H1 (cell line): Measurements from ENCODE around the gene SDSL. TPM values are rescaled to one million over a fixed set of nuclear protein-coding genes. Genes with fewer than 3 reads are reported as not detected.

ENCODE experiments used
- CTCF ChIA-PET: fragments of 300-600 bp; sonication (Branson Sonifier 250); formaldehyde crosslinking; loops from one replicate; lab custom pipeline; 2021; ENCODE audit not compliant: partially characterized antibody; lab: Charles Lee
- POLR2A ChIA-PET: fragments of 300-600 bp; sonication (Branson Sonifier 250); formaldehyde crosslinking; loops from one replicate; lab custom pipeline; 2021; ENCODE audit warnings: inconsistent platforms; ENCODE audit not compliant: partially characterized antibody; lab: Charles Lee
- DNase-seq, 2 experiments: peaks; one replicate each; pipeline versions ENCODE4 v3.0.0 to v3.0.0-alpha.2; 2010 to 2022; ENCODE audit warnings: low spot score in 2 of 2, low read depth in 1 of 2, mixed read lengths in 1 of 2
- FAIRE-seq: peaks from 2 replicates; lab custom pipeline; 2011; peaks lifted over from hg19 to GRCh38; lab: Jason Lieb, UNC
- H2AFZ ChIP-seq: 2 replicates; pipeline ENCODE4 v1.8.1; 2012; ENCODE audit warnings: low read length, inconsistent platforms
- H2AK5ac ChIP-seq: 2 replicates; pipeline ENCODE4 v1.6.1; 2013; ENCODE audit warnings: low read depth, low read length
- H2BK120ac ChIP-seq: replicated peaks from 2 replicates; pipeline ENCODE3; 2013; ENCODE audit warnings: low read depth, low read length, inconsistent platforms
- H2BK12ac ChIP-seq: 2 replicates; pipeline ENCODE4 v1.6.1; 2013; ENCODE audit warnings: low read depth, low read length
- H2BK15ac ChIP-seq: 2 replicates; pipeline ENCODE4 v1.6.1; 2013; ENCODE audit warnings: low read length
- H2BK20ac ChIP-seq: 2 replicates; pipeline ENCODE4 v1.6.1; 2013; ENCODE audit warnings: low read length
- H2BK5ac ChIP-seq: 2 replicates; pipeline ENCODE4 v1.6.1; 2013; ENCODE audit warnings: low read depth, low read length
- H3K14ac ChIP-seq: 2 replicates; pipeline ENCODE4 v1.6.1; 2013; ENCODE audit warnings: inconsistent platforms; ENCODE audit not compliant: insufficient read length
- H3K18ac ChIP-seq: 2 replicates; pipeline ENCODE4 v1.6.1; 2013; ENCODE audit warnings: low read length; ENCODE audit errors: extremely low read depth
- H3K23ac ChIP-seq: 2 replicates; pipeline ENCODE4 v1.6.1; 2013; ENCODE audit warnings: inconsistent platforms; ENCODE audit not compliant: insufficient read length
- H3K23me2 ChIP-seq: 2 replicates; pipeline ENCODE4 v1.6.1; 2013; ENCODE audit warnings: low read depth, low read length
- H3K27ac ChIP-seq: 2 replicates; pipeline ENCODE4 v1.6.1; 2011; ENCODE audit warnings: low read depth, low read length, inconsistent platforms
- H3K27me3 ChIP-seq, 4 experiments: replicated peaks in 1 of 4; 1 replicate in 1 of 4; 2 replicates in 3 of 4; pipeline versions ENCODE4 v1.6.1 to v1.8.1; 2011 to 2013; ENCODE audit warnings: low read length in 3 of 4, mild to moderate bottlenecking in 3 of 4, inconsistent platforms in 2 of 4, mixed read lengths in 2 of 4, moderate library complexity in 1 of 4; ENCODE audit not compliant: control insufficient read depth in 3 of 4, insufficient read depth in 3 of 4; ENCODE audit errors: extremely low read depth in 1 of 4
- H3K36me3 ChIP-seq, 4 experiments: 2 replicates each; pipeline versions ENCODE4 v1.6.1 to v1.8.1; 2011 to 2013; ENCODE audit warnings: mild to moderate bottlenecking in 4 of 4, low read length in 3 of 4, moderate library complexity in 2 of 4, control low read depth in 1 of 4, inconsistent platforms in 1 of 4; ENCODE audit not compliant: insufficient read depth in 4 of 4, control insufficient read depth in 2 of 4
- H3K4ac ChIP-seq: replicated peaks from 2 replicates; pipeline ENCODE3; 2013; ENCODE audit warnings: low read length, low read depth, mixed read lengths, inconsistent platforms; ENCODE audit not compliant: insufficient read length
- H3K4me1 ChIP-seq, 4 experiments: replicated peaks in 1 of 4; 1 replicate in 1 of 4; 2 replicates in 3 of 4; pipeline versions ENCODE4 v1.6.1 to v1.8.1; 2011 to 2013; ENCODE audit warnings: low read length in 3 of 4, inconsistent platforms in 2 of 4, mixed read lengths in 1 of 4; ENCODE audit not compliant: insufficient read depth in 4 of 4, control insufficient read depth in 3 of 4
- H3K4me2 ChIP-seq, 2 experiments: 2 replicates each; pipeline versions ENCODE4 v1.6.1 to v1.8.1; 2011 to 2013; ENCODE audit warnings: low read depth in 2 of 2, low read length in 2 of 2, control low read depth in 1 of 2, inconsistent platforms in 1 of 2, mild to moderate bottlenecking in 1 of 2; ENCODE audit not compliant: insufficient read depth in 1 of 2
- H3K4me3 ChIP-seq, 4 experiments: fragments of 200-600, 300-600 bp in 1 of 4; sonication (generic), shearing (Covaris generic), sonication (Bioruptor Twin) in 1 of 4; 2 replicates each; pipeline versions ENCODE4 v1.5.1 to v1.8.1; 2011 to 2016; ENCODE audit warnings: low read length in 4 of 4, low read depth in 3 of 4, control low read depth in 2 of 4, inconsistent platforms in 2 of 4, mild to moderate bottlenecking in 2 of 4, mixed read lengths in 1 of 4, moderate library complexity in 1 of 4; ENCODE audit not compliant: insufficient read depth in 2 of 4; ENCODE audit errors: extremely low read depth in 1 of 4
- H3K56ac ChIP-seq: replicated peaks from 2 replicates; pipeline ENCODE3; 2013; ENCODE audit warnings: low read depth, mild to moderate bottlenecking, mixed read lengths, low read length, inconsistent platforms; ENCODE audit not compliant: insufficient read length
- H3K79me1 ChIP-seq: 2 replicates; pipeline ENCODE4 v1.6.1; 2013; ENCODE audit warnings: low read depth, low read length, control low read depth
- H3K79me2 ChIP-seq, 2 experiments: 2 replicates each; pipeline versions ENCODE4 v1.6.1 to v1.8.1; 2012 to 2013; ENCODE audit warnings: low read length in 2 of 2, mild to moderate bottlenecking in 2 of 2, inconsistent platforms in 1 of 2; ENCODE audit not compliant: insufficient read depth in 2 of 2, control insufficient read depth in 1 of 2
- H3K9ac ChIP-seq, 4 experiments: replicated peaks in 1 of 4; 1 replicate in 1 of 4; 2 replicates in 3 of 4; pipeline versions ENCODE4 v1.6.1 to v1.8.1; 2011 to 2013; ENCODE audit warnings: low read depth in 3 of 4, low read length in 3 of 4, control low read depth in 2 of 4, mild to moderate bottlenecking in 2 of 4, moderate library complexity in 2 of 4, inconsistent platforms in 1 of 4; ENCODE audit errors: extremely low read depth in 1 of 4
- H3K9me3 ChIP-seq, 2 experiments: 2 replicates each; pipeline versions ENCODE4 v1.6.1 to v1.8.1; 2012 to 2013; ENCODE audit warnings: mild to moderate bottlenecking in 2 of 2, moderate library complexity in 2 of 2, control low read depth in 1 of 2, inconsistent platforms in 1 of 2, low read depth in 1 of 2, low read length in 1 of 2, mixed read lengths in 1 of 2; ENCODE audit not compliant: insufficient read depth in 2 of 2
- H4K20me1 ChIP-seq, 2 experiments: replicated peaks in 1 of 2; 2 replicates each; pipeline versions ENCODE3 to v1.8.1; 2011 to 2013; ENCODE audit warnings: inconsistent platforms in 2 of 2, low read length in 2 of 2, mild to moderate bottlenecking in 1 of 2; ENCODE audit not compliant: insufficient read depth in 2 of 2, control insufficient read depth in 1 of 2
- H4K5ac ChIP-seq: 2 replicates; pipeline ENCODE4 v1.6.1; 2013; ENCODE audit warnings: low read length, low read depth, mixed read lengths, inconsistent platforms; ENCODE audit not compliant: insufficient read length
- H4K8ac ChIP-seq: 2 replicates; pipeline ENCODE4 v1.8.0; 2013; ENCODE audit warnings: mild to moderate bottlenecking, moderate library complexity, low read length, inconsistent platforms; ENCODE audit not compliant: insufficient read depth; ENCODE audit errors: extremely low read depth
- H4K91ac ChIP-seq: replicated peaks from 2 replicates; pipeline ENCODE3; 2013; ENCODE audit warnings: low read length, mixed read lengths, inconsistent platforms; ENCODE audit not compliant: insufficient read length
- KDM1A ChIP-seq: fragments of 200-600, 300-600 bp; sonication (generic); IDR thresholded peaks from 2 replicates; pipeline ENCODE4 v1.7.1; 2016; ENCODE audit warnings: mild to moderate bottlenecking, low read length, borderline replicate concordance
- POU5F1 ChIP-seq: IDR thresholded peaks from 2 replicates; pipeline ENCODE4 v1.6.1; 2011; ENCODE audit warnings: low read depth, mild to moderate bottlenecking, low read length, moderate library complexity
- SIN3A ChIP-seq, 2 experiments: IDR thresholded peaks in 1 of 2; conservative IDR thresholded peaks in 1 of 2; 2 replicates each; pipeline ENCODE4 v1.6.1; 2011 to 2012; ENCODE audit warnings: low read length in 2 of 2, improper control_type of control experiment in 1 of 2, low read depth in 1 of 2, mild to moderate bottlenecking in 1 of 2
- SUZ12 ChIP-seq: fragments of 200-600 bp; sonication (generic); IDR thresholded peaks from 2 replicates; pipeline ENCODE4 v1.6.1; 2012; ENCODE audit warnings: mild to moderate bottlenecking, inconsistent platforms, low read length, moderate library complexity, mixed read lengths
- TAF1 ChIP-seq: IDR thresholded peaks from 2 replicates; pipeline ENCODE4 v1.6.1; 2011; ENCODE audit warnings: mild to moderate bottlenecking, low read depth, low read length
- TBP ChIP-seq: IDR thresholded peaks from 2 replicates; pipeline ENCODE4 v1.6.1; 2011; ENCODE audit warnings: low read depth, low read length, improper control_type of control experiment
- TCF12 ChIP-seq: IDR thresholded peaks from 2 replicates; pipeline ENCODE4 v1.6.1; 2011; ENCODE audit warnings: low read depth, mild to moderate bottlenecking, low read length
- TEAD4 ChIP-seq: IDR thresholded peaks from 2 replicates; pipeline ENCODE4 v1.6.1; 2012; ENCODE audit warnings: low read depth, low read length, inconsistent platforms, mixed read lengths
- YY1 ChIP-seq: IDR thresholded peaks from 2 replicates; pipeline ENCODE4 v1.6.1; 2011; ENCODE audit warnings: low read depth, mild to moderate bottlenecking, low read length
- WGBS, 2 experiments: shearing (Covaris generic) in 1 of 2; methylation state at CpG; one replicate each; pipeline versions ENCODE4 v1.1.6 to v1.1.7; 2013 to 2015; ENCODE audit warnings: low lambda C conversion rate in 2 of 2, mixed read lengths in 2 of 2, inconsistent platforms in 1 of 2, low coverage in 1 of 2, missing lambda C conversion rate in 1 of 2; ENCODE audit not compliant: insufficient replicate concordance in 2 of 2, insufficient coverage in 1 of 2, insufficient read length in 1 of 2; ENCODE audit errors: extremely low coverage in 1 of 2, missing lambda C conversion rate in 1 of 2; 5-methylcytosine and 5-hydroxymethylcytosine counted together
- polyA plus RNA-seq, 7 experiments: library from polyadenylated mRNA; depleted of rRNA in 3 of 7; stranded (reverse) in 5 of 7; unstranded in 2 of 7; fragments of >200 nt in 5 of 7; fragments of 200-250 nt in 2 of 7; gene quantifications; 1 replicate in 5 of 7; 2 replicates in 1 of 7; 4 replicates in 1 of 7; pipeline versions ENCODE4 v1.2.1 to v1.2.3, GENCODE V29; 2011 to 2013; ENCODE audit warnings: missing spikeins in 2 of 7, mixed read lengths in 2 of 7
- total RNA-seq: library from RNA; stranded (reverse); fragmentation: NEBNext Ultra II Directional; extraction: Animal tissue kit (Norgen Biotek cat#: 25700); gene quantifications from 2 replicates; pipeline ENCODE4 v1.2.1, GENCODE V29; 2021

Gene SDSL
- total and polyA plus RNA-seq, 2 of the 8 experiments (the other 6 are each of a cell fraction or from before 2014, with no cell fraction given) = 0.69 to 1.3 TPM

DNA sequence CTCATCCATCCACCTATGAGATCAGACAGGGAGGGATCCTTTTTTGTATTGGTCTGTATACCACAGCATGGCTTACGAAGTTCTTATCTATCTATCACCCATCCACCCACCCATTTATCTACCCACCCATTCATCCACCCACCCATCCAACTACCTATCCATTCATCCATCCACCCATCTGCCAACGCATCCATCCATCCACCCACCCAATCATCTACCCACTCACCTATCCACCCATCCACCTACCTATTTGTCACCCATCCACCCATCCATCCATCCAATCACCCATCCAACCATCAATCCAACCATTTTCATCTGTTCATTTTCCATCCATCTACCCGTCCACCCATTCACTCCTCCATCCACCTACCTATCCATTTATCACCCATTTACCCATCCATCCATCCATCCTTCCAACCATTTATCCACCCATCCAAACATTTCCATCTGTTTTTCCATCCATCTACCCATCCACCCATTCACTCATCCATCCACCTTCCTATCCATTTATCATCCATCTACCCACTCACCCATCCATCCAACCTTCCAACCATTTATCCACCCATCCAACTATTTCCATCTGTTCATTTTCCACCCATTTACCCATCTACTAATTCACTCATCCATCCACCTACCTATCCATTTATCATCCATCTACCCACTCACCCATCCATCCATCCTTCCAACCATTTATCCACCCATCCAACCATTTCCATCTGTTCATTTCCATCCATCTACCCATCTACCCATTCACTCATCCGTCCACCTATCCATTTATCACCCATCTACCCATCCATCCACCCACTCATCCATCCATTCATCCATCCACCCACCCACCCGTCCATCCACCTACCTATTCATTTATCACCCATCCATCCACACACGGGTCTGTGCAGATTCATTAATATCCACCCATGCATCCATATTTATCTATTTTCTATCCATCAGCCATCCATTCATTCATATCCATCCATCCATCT lies 31.8 kb upstream of the SDSL start:
- FAIRE-seq (no peak), DNase-seq (no peak)
- no peak overlapping the region for H3K4ac ChIP-seq
- 87 to 100% methylated on average over 2 to 6 of the region's 6 CpGs for WGBS, 2 experiments
- no peak overlapping the region for H4K8ac ChIP-seq
- no peak overlapping the region for H2BK20ac ChIP-seq
- no peak overlapping the region for H3K14ac ChIP-seq
- peaks cover 0 to 3% of the 10 kb centered on the region in 2 experiments for H4K20me1 ChIP-seq
- H3K79me1 ChIP-seq = no peaks in the 10 kb centered on the region
- no peaks in the 10 kb centered on the region for H3K4me1 ChIP-seq
- H3K23ac ChIP-seq = no peak overlapping the region
- no peak overlapping the region for H3K18ac ChIP-seq
- TF ChIP-seq YY1 (no peak), SUZ12 (no peak), TCF12 (no peak), TBP (no peak), POU5F1 (no peak), TAF1 (no peak), SIN3A (conservative IDR thresholded peaks at IDR 0.05 in 1 of 2, IDR thresholded peaks at IDR 0.05 in 1 of 2; ENCODE audit: low read depth in 1 of 2, low read length in 2 of 2) (no peak), TEAD4 (no peak), KDM1A (no peak)
- H3K79me2 ChIP-seq = no peaks in the 10 kb centered on the region
- ChIA-PET CTCF (no interaction called here), POLR2A (no interaction called here)
- no peak overlapping the region for H3K4me2 ChIP-seq
- H3K4me3 ChIP-seq = no peak overlapping the region
- H3K9ac ChIP-seq = no peak overlapping the region
- no peak overlapping the region for H2BK5ac ChIP-seq
- no peak overlapping the region for H2BK15ac ChIP-seq
- H2AFZ ChIP-seq = no peak overlapping the region
- H4K5ac ChIP-seq = no peak overlapping the region
- H3K9me3 ChIP-seq = no peaks in the 10 kb centered on the region
- no peak overlapping the region for H2BK120ac ChIP-seq
- H3K27me3 ChIP-seq = no peaks in the 10 kb centered on the region
- H4K91ac ChIP-seq = no peak overlapping the region
- H3K23me2 ChIP-seq = peaks cover 12% of the 10 kb centered on the region; the same call in 1 of the 2 replicates
- H3K27ac ChIP-seq = no peak overlapping the region
- peaks cover 0 to 3% (median under 1%) of the 10 kb centered on the region in 4 experiments; a peak in 6 of 8 replicates for H3K36me3 ChIP-seq
- H3K56ac ChIP-seq = peak overlapping the region; percentile 53
- H2AK5ac ChIP-seq = no peak overlapping the region
- no peak overlapping the region for H2BK12ac ChIP-seq
